ENCODE measurements around the gene PPM1E.

Gene PPM1E

DNA sequence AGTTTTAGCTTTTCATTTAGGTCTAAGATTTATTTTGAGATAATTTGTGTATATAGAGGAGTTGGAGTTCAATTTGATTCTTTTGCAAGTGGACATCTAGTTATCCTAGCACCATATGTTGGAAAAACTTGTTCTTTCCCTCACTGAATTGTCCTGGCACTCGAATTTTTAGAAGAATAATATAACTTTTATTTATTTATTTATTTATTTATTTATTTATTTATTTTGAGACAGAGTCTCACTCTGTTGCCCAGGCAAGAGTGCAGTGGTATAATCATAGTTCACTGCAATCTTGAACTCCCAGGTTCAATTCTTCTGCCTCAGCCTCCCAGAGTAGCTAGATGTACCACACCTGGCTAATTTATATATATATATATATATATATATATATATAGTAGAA, 29.4 kb downstream of the PPM1E start:
- no peak for TF ChIP-seq FOXP2 (optimal IDR thresholded peaks at IDR 0.05; ENCODE audit: borderline replicate concordance, extremely low read depth, extremely low read length, insufficient read depth)
- TF ChIP-seq POLR2AphosphoS5 (IDR thresholded peaks at IDR 0.05; ENCODE audit: low read depth, low read length) = no peak
- TF ChIP-seq SIN3A (IDR thresholded peaks at IDR 0.05; ENCODE audit: borderline replicate concordance, insufficient read depth, low read length) = no peak
- TF ChIP-seq, protein P1, sequence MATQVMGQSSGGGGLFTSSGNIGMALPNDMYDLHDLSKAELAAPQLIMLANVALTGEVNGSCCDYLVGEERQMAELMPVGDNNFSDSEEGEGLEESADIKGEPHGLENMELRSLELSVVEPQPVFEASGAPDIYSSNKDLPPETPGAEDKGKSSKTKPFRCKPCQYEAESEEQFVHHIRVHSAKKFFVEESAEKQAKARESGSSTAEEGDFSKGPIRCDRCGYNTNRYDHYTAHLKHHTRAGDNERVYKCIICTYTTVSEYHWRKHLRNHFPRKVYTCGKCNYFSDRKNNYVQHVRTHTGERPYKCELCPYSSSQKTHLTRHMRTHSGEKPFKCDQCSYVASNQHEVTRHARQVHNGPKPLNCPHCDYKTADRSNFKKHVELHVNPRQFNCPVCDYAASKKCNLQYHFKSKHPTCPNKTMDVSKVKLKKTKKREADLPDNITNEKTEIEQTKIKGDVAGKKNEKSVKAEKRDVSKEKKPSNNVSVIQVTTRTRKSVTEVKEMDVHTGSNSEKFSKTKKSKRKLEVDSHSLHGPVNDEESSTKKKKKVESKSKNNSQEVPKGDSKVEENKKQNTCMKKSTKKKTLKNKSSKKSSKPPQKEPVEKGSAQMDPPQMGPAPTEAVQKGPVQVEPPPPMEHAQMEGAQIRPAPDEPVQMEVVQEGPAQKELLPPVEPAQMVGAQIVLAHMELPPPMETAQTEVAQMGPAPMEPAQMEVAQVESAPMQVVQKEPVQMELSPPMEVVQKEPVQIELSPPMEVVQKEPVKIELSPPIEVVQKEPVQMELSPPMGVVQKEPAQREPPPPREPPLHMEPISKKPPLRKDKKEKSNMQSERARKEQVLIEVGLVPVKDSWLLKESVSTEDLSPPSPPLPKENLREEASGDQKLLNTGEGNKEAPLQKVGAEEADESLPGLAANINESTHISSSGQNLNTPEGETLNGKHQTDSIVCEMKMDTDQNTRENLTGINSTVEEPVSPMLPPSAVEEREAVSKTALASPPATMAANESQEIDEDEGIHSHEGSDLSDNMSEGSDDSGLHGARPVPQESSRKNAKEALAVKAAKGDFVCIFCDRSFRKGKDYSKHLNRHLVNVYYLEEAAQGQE (IDR thresholded peaks at IDR 0.05; ENCODE audit: insufficient read depth in 1 of 2, low read depth in 2 of 2, low read length in 2 of 2) = no peak
- TF ChIP-seq TAF1 (IDR thresholded peaks at IDR 0.05; ENCODE audit: borderline replicate concordance, insufficient read depth, low read length) = no peak

DNA sequence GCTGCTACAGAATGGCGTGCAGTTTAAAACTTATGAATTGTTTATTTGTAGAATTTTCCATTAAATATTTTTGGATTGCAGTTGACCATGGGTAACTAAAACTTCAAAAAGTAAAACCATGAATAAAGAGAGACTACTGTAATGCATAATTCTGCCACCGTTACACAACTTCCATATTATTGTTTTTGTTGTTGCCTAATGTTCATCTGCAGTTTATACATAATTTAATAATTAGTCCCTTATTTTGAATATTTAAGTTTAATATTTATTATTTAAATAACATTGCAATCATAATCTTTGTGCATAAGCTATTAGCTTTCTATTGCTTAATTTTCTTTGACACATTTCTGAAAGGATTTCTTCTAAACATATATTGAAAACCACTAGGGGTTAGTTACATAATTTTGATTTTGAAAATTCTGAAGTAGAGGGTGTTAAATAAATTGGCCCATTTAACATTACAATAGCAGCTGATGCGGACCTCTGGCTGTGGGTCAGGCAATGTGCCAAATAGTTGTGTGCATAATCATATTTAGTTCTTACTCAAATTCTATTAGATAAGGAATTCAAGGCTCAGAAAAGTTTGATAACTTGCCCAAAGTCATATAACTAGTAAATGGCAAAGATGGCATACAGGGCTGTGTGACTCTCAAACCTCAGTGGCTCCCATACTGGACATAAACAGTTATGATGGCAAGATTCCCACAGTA, 31.1 kb downstream of the PPM1E start:
- TF ChIP-seq TAF1 (IDR thresholded peaks at IDR 0.05; ENCODE audit: borderline replicate concordance, insufficient read depth, low read length) = no peak
- TF ChIP-seq, protein P1 (IDR thresholded peaks at IDR 0.05; ENCODE audit: insufficient read depth in 1 of 2, low read depth in 2 of 2, low read length in 2 of 2) = no peak
- TF ChIP-seq SIN3A (IDR thresholded peaks at IDR 0.05; ENCODE audit: borderline replicate concordance, insufficient read depth, low read length) = no peak
- TF ChIP-seq FOXP2 (optimal IDR thresholded peaks at IDR 0.05; ENCODE audit: borderline replicate concordance, extremely low read depth, extremely low read length, insufficient read depth) = no peak
- TF ChIP-seq POLR2AphosphoS5 (IDR thresholded peaks at IDR 0.05; ENCODE audit: low read depth, low read length) = no peak

DNA sequence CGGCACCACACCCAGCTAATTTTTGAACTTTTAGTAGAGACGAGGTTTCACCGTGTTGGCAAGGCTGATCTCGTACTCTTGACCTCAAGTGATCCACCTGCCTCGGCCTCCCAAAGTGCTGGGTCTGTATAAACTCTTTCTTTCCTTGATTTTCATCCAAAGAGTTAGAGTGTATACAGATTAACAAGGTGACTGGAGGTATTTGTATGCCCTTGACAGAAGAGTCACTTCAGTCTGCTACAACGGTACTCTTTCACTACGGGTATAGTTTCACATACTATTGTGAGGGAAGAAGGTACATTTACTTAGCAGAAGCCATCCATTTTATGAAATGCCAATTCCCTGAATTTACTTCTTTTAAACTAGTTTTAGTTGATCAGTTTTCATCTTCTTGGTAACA, 32.5 kb downstream of the PPM1E start:
- TF ChIP-seq TAF1 (IDR thresholded peaks at IDR 0.05; ENCODE audit: borderline replicate concordance, insufficient read depth, low read length) (no peak), POLR2AphosphoS5 (IDR thresholded peaks at IDR 0.05; ENCODE audit: low read depth, low read length) (no peak), FOXP2 (optimal IDR thresholded peaks at IDR 0.05; ENCODE audit: borderline replicate concordance, extremely low read depth, extremely low read length, insufficient read depth) (no peak), SIN3A (IDR thresholded peaks at IDR 0.05; ENCODE audit: borderline replicate concordance, insufficient read depth, low read length) (no peak)
- TF ChIP-seq, protein P1 (IDR thresholded peaks at IDR 0.05; ENCODE audit: insufficient read depth in 1 of 2, low read depth in 2 of 2, low read length in 2 of 2) = no peak

DNA sequence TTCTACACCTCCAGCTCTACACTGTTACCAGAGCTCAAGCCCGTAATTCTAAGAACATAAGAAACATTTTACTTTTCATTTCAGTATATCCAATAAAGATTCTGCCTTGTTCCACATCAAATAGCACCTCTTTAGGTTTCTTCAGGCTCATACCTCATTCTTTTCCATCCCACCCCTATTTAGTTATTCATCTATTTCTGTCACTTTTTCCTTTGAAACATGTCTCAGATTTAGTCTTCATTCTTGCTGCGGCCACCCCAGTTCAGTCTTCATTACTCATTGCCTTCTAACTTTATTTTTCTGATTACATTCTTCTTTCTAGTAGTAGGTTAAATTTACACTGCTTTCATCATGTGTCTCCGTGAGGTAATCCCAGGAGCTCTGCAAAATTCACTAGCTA, 33.5 kb downstream of the PPM1E start:
- TF ChIP-seq TAF1 (IDR thresholded peaks at IDR 0.05; ENCODE audit: borderline replicate concordance, insufficient read depth, low read length) = no peak
- no peak for TF ChIP-seq SIN3A (IDR thresholded peaks at IDR 0.05; ENCODE audit: borderline replicate concordance, insufficient read depth, low read length)
- TF ChIP-seq, protein P1 (IDR thresholded peaks at IDR 0.05; ENCODE audit: insufficient read depth in 1 of 2, low read depth in 2 of 2, low read length in 2 of 2) = no peak
- no peak for TF ChIP-seq FOXP2 (optimal IDR thresholded peaks at IDR 0.05; ENCODE audit: borderline replicate concordance, extremely low read depth, extremely low read length, insufficient read depth)
- TF ChIP-seq POLR2AphosphoS5 (IDR thresholded peaks at IDR 0.05; ENCODE audit: low read depth, low read length) = no peak
